Activated CD4-positive, alpha-beta T cell treated with anti-CD3 and anti-CD28 coated beads for 36 hours (primary cell): Measurements from ENCODE around the gene CD28. TPM values are rescaled to one million over a fixed set of nuclear protein-coding genes. Genes with fewer than 3 reads are reported as not detected.
"Not testable (repeated sequence)": the region's sequence is repeated elsewhere in the genome, so short reads cannot be mapped to it uniquely, and the experiment has no call there.

ENCODE experiments used
- ATAC-seq: fragments of 200-7000 bp; cut with Tn5 transposase; one replicate; pipeline ENCODE4 v1.10.0; 2021; ENCODE audit warnings: mild to moderate bottlenecking, moderate library complexity
- CTCF ChIA-PET: fragments of 350-600 bp; sonication (Branson Sonifier 250); formaldehyde crosslinking; loops from one replicate; lab custom pipeline; 2021; ENCODE audit warnings: antibody characterized with exemption; lab: Charles Lee
- POLR2A ChIA-PET: fragments of 350-600 bp; sonication (Branson Sonifier 250); formaldehyde crosslinking; loops from one replicate; lab custom pipeline; 2021; ENCODE audit warnings: antibody characterized with exemption, inconsistent platforms; lab: Charles Lee
- DNase-seq: peaks from one replicate; pipeline ENCODE4 v3.0.0-alpha.2; 2020
- H3K27ac Mint-ChIP-seq: one replicate; pipeline ENCODE4 v1.8.0; 2021; ENCODE audit warnings: mixed read lengths
- H3K27me3 Mint-ChIP-seq: one replicate; pipeline ENCODE4 v1.8.0; 2021; ENCODE audit warnings: mixed read lengths
- H3K36me3 Mint-ChIP-seq: one replicate; pipeline ENCODE4 v1.8.0; 2021; ENCODE audit warnings: low read depth, mixed read lengths
- H3K4me1 Mint-ChIP-seq: one replicate; pipeline ENCODE4 v1.8.0; 2021; ENCODE audit warnings: mixed read lengths
- H3K4me3 Mint-ChIP-seq: one replicate; pipeline ENCODE4 v1.8.0; 2021; ENCODE audit warnings: mild to moderate bottlenecking, moderate library complexity, mixed read lengths
- H3K9me3 Mint-ChIP-seq: one replicate; pipeline ENCODE4 v1.8.0; 2021; ENCODE audit warnings: low read depth, mixed read lengths
- intact Hi-C, 2 experiments: fragments of 100-400 bp; cut with DNase I in 1 of 2; cut with micrococcal nuclease in 1 of 2; formaldehyde crosslinking; loops; one replicate each; pipeline versions ENCODE4 v1.14.2 to v1.15.1; 2022 to 2024; cut with DNase I, micrococcal nuclease
- total RNA-seq, 2 experiments: library from RNA; stranded (reverse); gene quantifications; one replicate each; pipeline ENCODE4 v1.2.3, GENCODE V29; 2021

CD28 gene
- total RNA-seq, 2 experiments from 2014 or later: 175 TPM

DNA sequence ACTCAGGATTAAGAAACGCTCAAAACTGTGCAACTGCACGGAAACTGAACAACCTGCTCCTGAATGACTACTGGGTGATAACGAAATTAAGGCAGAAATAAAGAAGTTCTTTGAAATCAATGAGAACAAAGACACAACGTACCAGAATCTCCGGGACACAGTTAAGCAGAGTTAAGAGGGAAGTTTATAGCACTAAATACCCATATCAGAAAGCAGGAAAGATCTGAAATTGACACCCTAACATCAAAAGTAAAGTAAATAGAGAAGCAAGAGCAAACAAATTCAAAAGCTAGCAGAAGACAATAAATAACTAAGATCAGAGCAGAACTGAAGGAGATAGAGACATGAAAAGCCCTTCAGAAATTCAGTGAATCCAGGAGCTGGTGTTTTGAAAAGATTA is 8.0 kb upstream of the CD28 start:
- H3K27me3 Mint-ChIP-seq, H3K9me3 Mint-ChIP-seq, H3K4me3 Mint-ChIP-seq, ATAC-seq, intact Hi-C loops, DNase-seq, CTCF ChIA-PET, H3K27ac Mint-ChIP-seq, H3K36me3 Mint-ChIP-seq: not testable (repeated sequence)
- H3K4me1 Mint-ChIP-seq: peaks cover 12% of the 10 kb centered on the region
- POLR2A ChIA-PET: interaction anchor here (0.6 kb wide), 1 partner anchor 1430 kb away, joined by 3 read pairs; no protein-coding TSS in a partner anchor

DNA sequence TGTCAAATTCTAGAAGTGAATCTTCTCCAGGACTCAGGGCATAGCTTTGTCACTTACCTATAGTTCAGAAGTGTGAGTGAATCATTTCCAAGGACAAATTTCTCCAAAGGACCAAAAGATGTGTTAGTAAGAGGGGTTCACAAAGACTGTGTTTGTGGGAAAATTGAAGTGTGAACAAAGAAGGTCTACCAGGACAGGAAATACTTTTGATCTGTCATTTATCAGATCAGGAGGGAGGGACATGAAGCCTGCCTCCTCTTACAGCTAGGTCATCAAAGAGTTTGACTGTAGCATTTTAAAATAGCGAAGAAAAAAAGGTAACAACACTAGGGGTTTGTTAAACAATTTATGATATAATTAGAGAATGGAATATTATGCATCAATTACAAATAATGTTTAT is 2.0 kb upstream of the CD28 start:
- CTCF ChIA-PET: interaction anchor here (0.7 to 2.3 kb wide), 5 partner anchors 10 to 110 kb away, joined by 3 to 7 read pairs (median 3); no protein-coding TSS in a partner anchor
- DNase-seq (no peak), ATAC-seq (no peak)
- Mint-ChIP-seq H3K36me3 (peaks cover 28% of the 10 kb centered on the region), H3K27ac (peak overlapping the region; percentile 100), H3K27me3 (no peaks in the 10 kb centered on the region), H3K9me3 (peaks cover 11% of the 10 kb centered on the region), H3K4me1 (peaks cover 29% of the 10 kb centered on the region), H3K4me3 (peak overlapping the region; percentile 84)
- POLR2A ChIA-PET: interaction anchor here (0.6 to 1.1 kb wide), 8 partner anchors 9 to 583 kb away, joined by 3 to 6 read pairs (median 4); no protein-coding TSS in a partner anchor
- intact Hi-C loops: no loop called here

DNA sequence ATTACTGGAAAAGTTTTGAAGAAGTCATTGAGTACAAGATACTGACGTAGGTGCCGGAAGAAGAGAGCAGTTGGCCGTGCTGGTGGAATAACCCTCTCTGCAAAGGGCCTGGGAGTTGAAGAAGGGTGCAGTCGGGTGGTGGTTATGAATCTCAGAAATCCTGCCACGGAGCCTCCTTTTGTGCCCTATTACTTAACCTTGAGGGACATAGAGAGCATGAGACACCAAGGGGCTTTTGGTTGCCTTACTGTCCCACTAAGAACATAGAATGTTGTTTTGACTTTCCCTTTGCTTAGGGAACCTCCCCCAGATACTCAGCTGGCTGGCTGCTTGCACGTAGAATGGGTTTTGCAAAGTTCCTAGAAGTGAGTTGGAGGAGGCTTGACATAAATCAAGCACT is 1.3 kb upstream of the CD28 start:
- Mint-ChIP-seq H3K27me3 (no peaks in the 10 kb centered on the region), H3K27ac (peak overlapping the region; percentile 100), H3K9me3 (peaks cover 11% of the 10 kb centered on the region), H3K4me1 (peaks cover 32% of the 10 kb centered on the region), H3K4me3 (peak overlapping the region; percentile 84), H3K36me3 (peaks cover 36% of the 10 kb centered on the region)
- ATAC-seq (peak; percentile 70), DNase-seq (peak; percentile 78)
- intact Hi-C loops: loop anchor here (1.0 to 5.0 kb wide), 5 partner anchors 167 to 378 kb away; partner anchors contain the start of genes ABI2 (in 1 of the 2), ICOS (in 1 of the 2) and RAPH1 (in 1 of the 2)
- ChIA-PET CTCF (interaction anchor here (0.6 to 2.3 kb wide), 6 partner anchors 15 to 110 kb away, joined by 3 to 7 read pairs (median 4); no protein-coding TSS in a partner anchor), POLR2A (interaction anchor here (0.6 to 1.3 kb wide), 8 partner anchors 11 to 583 kb away, joined by 3 to 4 read pairs (median 4); partner anchors contain the start of gene CTLA4)

DNA sequence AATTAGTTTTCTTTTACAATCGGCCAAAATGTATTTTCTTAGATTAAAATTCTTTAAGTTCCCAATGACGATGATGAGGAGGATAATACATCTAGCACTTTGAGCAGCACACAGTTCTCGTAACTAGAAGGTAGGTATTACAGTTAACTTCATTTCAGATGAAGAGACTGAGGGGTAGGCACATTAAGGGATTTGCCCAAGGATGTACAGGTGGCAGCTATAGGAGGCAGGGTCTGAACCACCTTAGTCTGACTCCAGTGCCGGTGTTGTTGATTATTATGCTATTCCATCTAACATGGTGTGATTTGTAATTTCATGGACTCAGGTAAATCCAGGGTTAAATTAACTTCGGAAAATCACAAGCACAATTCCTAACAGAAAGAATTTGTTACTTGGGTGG is 1.1 kb downstream of the CD28 start:
- Mint-ChIP-seq H3K9me3 (peaks cover 9% of the 10 kb centered on the region), H3K27ac (peak overlapping the region; percentile 100), H3K36me3 (peaks cover 59% of the 10 kb centered on the region), H3K27me3 (no peaks in the 10 kb centered on the region), H3K4me1 (peaks cover 55% of the 10 kb centered on the region), H3K4me3 (peak overlapping the region; percentile 84)
- DNase-seq: no peak
- CTCF ChIA-PET: interaction anchor here (0.6 to 2.9 kb wide), 11 partner anchors 12 to 221 kb away, joined by 3 to 14 read pairs (median 5); no protein-coding TSS in a partner anchor
- intact Hi-C loops: loop anchor here (1.0 to 5.0 kb wide), 10 partner anchors 33 to 380 kb away; partner anchors contain the start of genes ABI2 (in 1 of the 2), ICOS (in 1 of the 2) and RAPH1 (in 1 of the 2)
- POLR2A ChIA-PET: interaction anchor here (0.7 to 6.1 kb wide), 11 partner anchors 13 to 482 kb away, joined by 3 to 59 read pairs (median 5); no protein-coding TSS in a partner anchor
- peak; percentile 5 for ATAC-seq

DNA sequence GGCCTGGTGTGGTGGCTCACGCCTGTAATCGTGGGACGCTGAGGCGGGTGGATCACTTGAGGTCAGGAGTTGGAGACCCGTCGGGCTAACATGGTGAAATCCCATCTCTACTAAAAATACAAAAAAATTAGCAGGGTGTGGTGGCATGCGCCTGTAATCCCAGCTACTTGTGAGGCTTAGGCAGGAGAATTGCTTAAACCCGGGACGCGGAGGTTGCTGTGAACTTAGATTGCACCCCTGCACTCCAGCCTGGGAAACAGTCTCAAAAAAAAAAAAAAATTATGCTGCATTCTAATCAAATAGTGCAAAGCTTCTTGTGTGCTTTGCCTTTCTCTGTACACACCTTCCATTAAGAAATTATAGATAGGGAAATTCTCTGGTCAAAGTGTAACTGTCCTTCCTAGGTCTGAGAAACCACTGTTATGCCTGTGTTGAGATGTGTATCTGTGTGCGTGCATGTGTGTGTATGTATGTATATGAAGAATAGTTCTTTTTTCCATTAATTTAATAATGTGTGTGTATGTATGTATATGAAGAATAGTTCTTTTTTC is 2.5 kb downstream of the CD28 start:
- ATAC-seq (no peak), DNase-seq (peak; percentile 46)
- H3K9me3 Mint-ChIP-seq: no peaks in the 10 kb centered on the region
- H3K27ac Mint-ChIP-seq: peak overlapping the region; percentile 100
- H3K4me1 Mint-ChIP-seq: peaks cover 66% of the 10 kb centered on the region
- peak overlapping the region; percentile 84 for H3K4me3 Mint-ChIP-seq
- peaks cover 71% of the 10 kb centered on the region for H3K36me3 Mint-ChIP-seq
- H3K27me3 Mint-ChIP-seq: no peaks in the 10 kb centered on the region
- intact Hi-C loops: loop anchor here (1.0 to 5.0 kb wide), 5 partner anchors 9 to 382 kb away; partner anchors contain the start of genes ABI2 (in 1 of the 2) and ICOS (in 1 of the 2)
- ChIA-PET CTCF (interaction anchor here (0.7 to 3.7 kb wide), 9 partner anchors 9 to 212 kb away, joined by 3 to 27 read pairs (median 6); no protein-coding TSS in a partner anchor), POLR2A (interaction anchor here (0.7 to 6.1 kb wide), 7 partner anchors 11 to 106 kb away, joined by 3 to 59 read pairs (median 7); no protein-coding TSS in a partner anchor)

DNA sequence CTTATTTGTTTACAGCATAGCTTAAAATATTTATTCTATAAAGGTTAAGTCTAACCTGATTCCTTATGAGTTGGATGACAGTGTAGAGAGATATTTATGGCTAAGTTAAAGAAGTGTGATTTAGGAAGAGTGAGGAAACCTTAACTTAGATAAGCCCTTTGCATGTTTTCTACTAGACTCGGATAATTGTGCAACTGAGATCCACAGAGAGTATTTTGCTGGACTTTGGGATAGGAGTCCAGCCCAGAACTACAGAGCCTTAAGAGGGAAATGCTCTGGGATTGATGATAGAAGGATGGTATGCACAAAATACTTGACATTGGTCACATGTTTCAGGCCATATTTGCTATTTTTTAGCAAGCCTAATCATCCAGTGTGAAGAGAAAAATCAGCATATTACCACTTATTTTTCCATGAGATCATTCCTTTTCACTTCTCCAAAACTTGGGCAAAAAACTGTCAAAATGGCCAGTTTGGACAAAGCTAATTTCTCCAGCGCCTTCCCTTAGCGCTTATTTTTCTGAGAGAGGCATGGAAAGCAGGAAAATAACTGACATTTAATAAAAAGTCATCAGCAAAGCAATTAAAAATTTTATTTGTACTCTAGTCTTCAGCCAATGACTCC is 3.1 kb downstream of the CD28 start:
- no peaks in the 10 kb centered on the region for H3K9me3 Mint-ChIP-seq
- ATAC-seq: no peak
- intact Hi-C loops: loop anchor here (1.0 to 10.0 kb wide), 7 partner anchors 9 to 1075 kb away; partner anchors contain the start of genes ABI2 (in 1 of the 2), FAM117B (in 1 of the 2) and ICOS (in 1 of the 2)

DNA sequence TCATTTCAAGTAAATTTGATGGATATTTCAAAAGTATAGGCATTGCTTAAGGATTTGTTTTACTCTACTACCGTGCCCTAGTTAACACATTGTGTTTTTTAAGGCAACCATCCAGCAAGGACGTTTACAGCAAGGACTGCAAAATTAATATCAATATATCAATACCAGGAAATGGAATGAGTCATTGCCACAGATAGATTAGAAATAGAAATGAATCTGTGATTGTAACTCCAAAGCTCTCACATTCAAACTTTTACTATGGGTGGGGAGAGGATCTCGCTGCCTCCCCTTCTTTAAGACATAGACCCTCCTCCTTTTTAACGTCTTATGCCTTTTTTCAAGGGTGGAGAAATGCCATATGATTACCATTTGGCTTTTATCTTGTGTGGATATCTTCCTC is 3.8 kb downstream of the CD28 start:
- H3K27me3 Mint-ChIP-seq: no peaks in the 10 kb centered on the region
- intact Hi-C loops: loop anchor here in 1 of 2 experiments (1.0 to 10.0 kb wide), 3 partner anchors 8 to 1075 kb away; partner anchors contain the start of gene FAM117B
- peak overlapping the region; percentile 100 for H3K27ac Mint-ChIP-seq
- POLR2A ChIA-PET: interaction anchor here (0.9 to 6.1 kb wide), 7 partner anchors 10 to 101 kb away, joined by 3 to 59 read pairs (median 7); no protein-coding TSS in a partner anchor
- no peak for ATAC-seq
- H3K36me3 Mint-ChIP-seq: peaks cover 82% of the 10 kb centered on the region
- peak overlapping the region; percentile 84 for H3K4me3 Mint-ChIP-seq
- no peak for DNase-seq
- no peaks in the 10 kb centered on the region for H3K9me3 Mint-ChIP-seq
- H3K4me1 Mint-ChIP-seq: peaks cover 64% of the 10 kb centered on the region
- CTCF ChIA-PET: interaction anchor here (1.7 to 3.7 kb wide), 5 partner anchors 9 to 224 kb away, joined by 3 to 27 read pairs (median 14); no protein-coding TSS in a partner anchor

More for the DNA sequence above, 3.1 kb downstream of the CD28 start:
- no peaks in the 10 kb centered on the region for H3K27me3 Mint-ChIP-seq
- ChIA-PET CTCF (interaction anchor here (1.1 to 3.7 kb wide), 7 partner anchors 10 to 105 kb away, joined by 3 to 27 read pairs (median 14); no protein-coding TSS in a partner anchor), POLR2A (interaction anchor here (0.7 to 6.1 kb wide), 7 partner anchors 11 to 105 kb away, joined by 3 to 59 read pairs (median 7); no protein-coding TSS in a partner anchor)
- H3K36me3 Mint-ChIP-seq: peaks cover 77% of the 10 kb centered on the region
- DNase-seq: no peak
- peak overlapping the region; percentile 100 for H3K27ac Mint-ChIP-seq
- peak overlapping the region; percentile 84 for H3K4me3 Mint-ChIP-seq
- H3K4me1 Mint-ChIP-seq: peaks cover 66% of the 10 kb centered on the region

DNA sequence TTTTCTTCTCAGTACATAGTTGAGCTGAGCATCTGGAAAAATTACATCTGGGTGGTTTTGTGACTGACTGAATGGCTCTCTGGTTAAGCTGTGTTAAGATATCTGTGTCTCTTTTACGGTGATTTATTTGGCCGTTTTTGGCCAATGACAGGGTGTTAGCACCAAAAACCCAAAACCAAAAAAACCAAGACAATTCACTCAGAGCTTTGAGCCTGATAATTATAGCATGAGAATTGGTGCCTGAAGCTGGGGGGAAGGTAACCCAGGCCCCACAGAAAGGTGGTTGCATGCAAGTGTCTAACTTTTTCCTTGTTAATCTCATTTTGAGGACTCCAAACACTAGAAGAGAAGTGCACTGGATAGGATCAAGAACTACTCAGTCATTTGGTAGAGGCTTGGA is 4.5 kb downstream of the CD28 start:
- Mint-ChIP-seq H3K9me3 (no peaks in the 10 kb centered on the region), H3K27me3 (no peaks in the 10 kb centered on the region), H3K36me3 (peaks cover 89% of the 10 kb centered on the region), H3K4me1 (peaks cover 64% of the 10 kb centered on the region), H3K27ac (peak overlapping the region; percentile 100), H3K4me3 (peak overlapping the region; percentile 84)
- DNase-seq (no peak), ATAC-seq (peak; percentile 3)
- CTCF ChIA-PET: interaction anchor here (0.8 to 3.7 kb wide), 8 partner anchors 8 to 224 kb away, joined by 3 to 27 read pairs (median 6); no protein-coding TSS in a partner anchor
- intact Hi-C loops: loop anchor here in 1 of 2 experiments (1.0 to 10.0 kb wide), 3 partner anchors 7 to 1076 kb away; partner anchors contain the start of gene FAM117B
- POLR2A ChIA-PET: interaction anchor here (0.6 to 6.1 kb wide), 9 partner anchors 9 to 286 kb away, joined by 3 to 59 read pairs (median 4); partner anchors contain the start of gene CTLA4

DNA sequence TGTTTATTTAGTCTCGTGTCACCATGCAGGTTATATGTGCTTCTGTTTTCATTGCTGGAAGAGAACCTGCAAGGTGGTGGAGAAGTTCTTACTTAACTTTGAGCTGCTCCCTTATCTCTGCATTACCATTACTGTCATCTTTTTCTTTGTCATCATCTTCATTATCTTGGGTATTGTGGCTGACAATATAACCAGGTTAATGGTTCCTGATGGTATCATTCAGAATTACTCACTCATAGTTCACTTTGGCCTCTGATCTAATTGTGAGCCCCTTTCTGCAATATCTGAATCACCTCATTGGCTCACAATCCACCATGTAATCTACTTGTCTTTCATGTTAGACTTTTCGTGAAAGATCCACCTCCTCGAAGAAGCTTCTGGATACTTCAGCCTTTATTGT is 5.0 kb downstream of the CD28 start:
- no peaks in the 10 kb centered on the region for H3K27me3 Mint-ChIP-seq
- no peak for DNase-seq
- ChIA-PET POLR2A (interaction anchor here (0.6 to 6.1 kb wide), 8 partner anchors 9 to 287 kb away, joined by 3 to 59 read pairs (median 5); partner anchors contain the start of gene CTLA4), CTCF (interaction anchor here (0.8 to 3.7 kb wide), 8 partner anchors 8 to 225 kb away, joined by 3 to 27 read pairs (median 6); no protein-coding TSS in a partner anchor)
- peak; percentile 34 for ATAC-seq
- peaks cover 91% of the 10 kb centered on the region for H3K36me3 Mint-ChIP-seq
- intact Hi-C loops: loop anchor here in 1 of 2 experiments (2.0 to 10.0 kb wide), 2 partner anchors 29 to 1077 kb away; partner anchors contain the start of gene FAM117B
- peak overlapping the region; percentile 84 for H3K4me3 Mint-ChIP-seq
- H3K27ac Mint-ChIP-seq: peak overlapping the region; percentile 100
- peaks cover 64% of the 10 kb centered on the region for H3K4me1 Mint-ChIP-seq
- H3K9me3 Mint-ChIP-seq: no peaks in the 10 kb centered on the region

DNA sequence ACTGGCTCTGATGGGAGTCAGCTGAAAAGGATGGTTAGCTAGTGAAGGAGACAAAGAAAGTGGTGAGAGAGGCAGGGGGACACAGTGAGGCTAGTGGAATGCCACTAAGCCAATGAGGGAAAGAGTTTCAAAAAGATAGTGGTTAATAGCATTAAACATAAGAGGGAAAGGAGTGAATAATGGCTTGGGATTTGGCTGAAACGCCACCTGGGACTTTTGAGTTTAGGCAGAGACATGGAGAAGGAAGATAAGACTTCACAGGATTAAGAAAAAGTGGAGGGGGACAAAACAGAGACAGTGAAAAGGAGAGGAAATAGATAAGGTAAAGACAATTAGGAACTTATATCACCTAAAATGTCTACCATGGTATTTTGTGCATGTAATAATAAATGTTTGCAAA is 6.9 kb downstream of the CD28 start:
- CTCF ChIA-PET: interaction anchor here (1.0 to 1.6 kb wide), 3 partner anchors 8 to 50 kb away, joined by 3 to 7 read pairs (median 5); no protein-coding TSS in a partner anchor
- intact Hi-C loops: loop anchor here in 1 of 2 experiments (10.0 kb wide), 1 partner anchor 1079 kb away; the partner anchor contains the start of gene FAM117B
- Mint-ChIP-seq H3K4me3 (peak overlapping the region; percentile 84), H3K9me3 (peaks cover 3% of the 10 kb centered on the region), H3K27ac (peak overlapping the region; percentile 100), H3K27me3 (no peaks in the 10 kb centered on the region), H3K36me3 (peaks cover 91% of the 10 kb centered on the region), H3K4me1 (peaks cover 82% of the 10 kb centered on the region)
- no peak for DNase-seq
- POLR2A ChIA-PET: interaction anchor here (0.6 to 2.5 kb wide), 7 partner anchors 9 to 35 kb away, joined by 4 to 19 read pairs (median 5); no protein-coding TSS in a partner anchor
- no peak for ATAC-seq
